Neural cell (in vitro differentiated cells): Measurements from ENCODE around the gene AGPAT1. TPM values are rescaled to one million over a fixed set of nuclear protein-coding genes. Genes with fewer than 3 reads are reported as not detected.

Experiments
- H2AFZ ChIP-seq: fragments of 200-600, 300-800 bp; sonication (generic), shearing (Covaris generic); 2 replicates; pipeline ENCODE4 v1.6.0; 2014; ENCODE audit warnings: low read depth, mild to moderate bottlenecking, antibody characterized with exemption, low read length, moderate library complexity
- H3F3A ChIP-seq: fragments of 200-600 bp; shearing (Covaris generic); 2 replicates; pipeline ENCODE4 v1.6.1; 2016; ENCODE audit warnings: mild to moderate bottlenecking, moderate library complexity, mixed read lengths, antibody characterized with exemption, low read length; ENCODE audit not compliant: insufficient read depth, poor library complexity, severe bottlenecking
- H3K27ac ChIP-seq: fragments of 200-600, 300-800 bp; sonication (generic), shearing (Covaris generic); 2 replicates; pipeline ENCODE4 v1.5.1; 2014; ENCODE audit warnings: mild to moderate bottlenecking, low read length, moderate library complexity
- H3K27me3 ChIP-seq: fragments of 300-800, 200-600 bp; sonication (generic), shearing (Covaris generic); 2 replicates; pipeline ENCODE4 v1.6.0; 2014; ENCODE audit warnings: mild to moderate bottlenecking, low read depth, low read length, moderate library complexity; ENCODE audit not compliant: insufficient read depth
- H3K36me3 ChIP-seq: fragments of 300-800, 200-600 bp; sonication (generic), shearing (Covaris generic); 2 replicates; pipeline ENCODE4 v1.5.1; 2014; ENCODE audit warnings: mild to moderate bottlenecking, antibody characterized with exemption, low read length, moderate library complexity; ENCODE audit not compliant: insufficient read depth
- H3K4me2 ChIP-seq: fragments of 300-800, 200-600 bp; sonication (generic), shearing (Covaris generic); 2 replicates; pipeline ENCODE4 v1.6.0; 2014; ENCODE audit warnings: mild to moderate bottlenecking, low read length
- H3K4me3 ChIP-seq: fragments of 300-800, 200-600 bp; sonication (generic), shearing (Covaris generic); 2 replicates; pipeline ENCODE4 v1.5.1; 2014; ENCODE audit warnings: mild to moderate bottlenecking, low read length, moderate library complexity
- H3K79me2 ChIP-seq: fragments of 200-600 bp; shearing (Covaris generic); replicated peaks from 2 replicates; pipeline ENCODE4 v1.6.0; 2014; ENCODE audit warnings: mild to moderate bottlenecking, low read length, moderate library complexity; ENCODE audit not compliant: insufficient read depth
- H3K9ac ChIP-seq: fragments of 300-800, 200-600 bp; sonication (generic), shearing (Covaris generic); 2 replicates; pipeline ENCODE4 v1.6.1; 2016; ENCODE audit warnings: mild to moderate bottlenecking, low read length, mixed read lengths
- H3K9me2 ChIP-seq: fragments of 200-600 bp; shearing (Covaris generic); 2 replicates; pipeline ENCODE4 v1.6.1; 2016; ENCODE audit warnings: mild to moderate bottlenecking, low read length, mixed read lengths; ENCODE audit not compliant: insufficient read depth
- H3K9me3 ChIP-seq: fragments of 200-600, 300-800 bp; sonication (generic), shearing (Covaris generic); 2 replicates; pipeline ENCODE4 v1.6.1; 2016; ENCODE audit warnings: mild to moderate bottlenecking, mixed run types, low read length, moderate library complexity, mixed read lengths
- H4K20me1 ChIP-seq: fragments of 200-600 bp; shearing (Covaris generic); 2 replicates; pipeline ENCODE4 v1.6.1; 2016; ENCODE audit warnings: mild to moderate bottlenecking, mixed run types; ENCODE audit not compliant: insufficient read depth
- CTCF ChIP-seq: fragments of 450-650 bp; IDR thresholded peaks from 2 replicates; pipeline ENCODE4 v1.5.1; 2014; ENCODE audit warnings: antibody characterized with exemption, mild to moderate bottlenecking, moderate library complexity; ENCODE audit not compliant: poor library complexity, severe bottlenecking
- EP300 ChIP-seq: fragments of 450-650 bp; conservative IDR thresholded peaks from 2 replicates; pipeline ENCODE4 v1.6.1; 2014; ENCODE audit warnings: antibody characterized with exemption, mild to moderate bottlenecking, moderate library complexity; ENCODE audit not compliant: poor library complexity, severe bottlenecking
- EZH2 ChIP-seq: fragments of 200-600, 300-800 bp; shearing (Covaris generic), sonication (generic); IDR thresholded peaks from 2 replicates; pipeline ENCODE4 v1.6.1; 2014; ENCODE audit warnings: antibody characterized with exemption, low read length, borderline replicate concordance, mild to moderate bottlenecking; ENCODE audit not compliant: insufficient read depth, poor library complexity, severe bottlenecking
- MXI1 ChIP-seq: fragments of 450-650 bp; conservative IDR thresholded peaks from 2 replicates; pipeline ENCODE4 v1.6.1; 2014; ENCODE audit warnings: antibody characterized with exemption, mild to moderate bottlenecking; ENCODE audit not compliant: poor library complexity, severe bottlenecking
- POLR2AphosphoS5 ChIP-seq: IDR thresholded peaks from 2 replicates; pipeline ENCODE4 v1.6.1; 2012
- RAD21 ChIP-seq: fragments of 450-650 bp; conservative IDR thresholded peaks from 2 replicates; pipeline ENCODE4 v1.6.1; 2014; ENCODE audit warnings: antibody characterized with exemption, mild to moderate bottlenecking, moderate library complexity
- REST ChIP-seq: IDR thresholded peaks from 2 replicates; pipeline ENCODE4 v1.6.1; 2012; ENCODE audit warnings: borderline replicate concordance
- SMC3 ChIP-seq: fragments of 450-650 bp; conservative IDR thresholded peaks from 2 replicates; pipeline ENCODE4 v1.6.1; 2014; ENCODE audit warnings: antibody characterized with exemption, mild to moderate bottlenecking, moderate library complexity; ENCODE audit not compliant: poor library complexity
- TAF1 ChIP-seq: IDR thresholded peaks from 2 replicates; pipeline ENCODE4 v1.6.1; 2012; ENCODE audit warnings: low read depth
- polyA plus RNA-seq: library from polyadenylated mRNA; depleted of rRNA; stranded (reverse); fragments of >200 nt; gene quantifications from 2 replicates; pipeline ENCODE4 v1.2.3, GENCODE V29; 2014

AGPAT1 gene
- polyA plus RNA-seq, 1 donor from 2014 or later = 24.7 TPM

DNA sequence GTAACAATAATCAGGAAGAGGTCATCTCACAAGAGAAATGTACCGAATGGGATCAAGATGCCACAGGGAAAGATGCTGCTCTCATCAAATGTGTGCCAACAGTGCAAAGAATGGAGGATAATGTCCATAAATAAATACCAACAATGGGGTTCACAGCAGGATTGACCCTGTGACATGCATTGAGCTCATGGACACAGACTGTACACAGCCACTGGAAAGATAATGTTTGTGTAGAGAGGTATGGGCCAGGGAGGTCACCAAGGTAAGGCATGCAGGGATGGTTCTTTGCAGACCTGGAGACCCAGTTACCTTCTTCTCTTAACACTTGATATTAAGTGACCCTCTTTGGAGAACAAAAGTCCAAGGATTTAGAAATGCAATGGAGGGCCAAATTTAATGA lies 1.5 kb downstream of the AGPAT1 start:
- no peaks in the 10 kb centered on the region for H3K27me3 ChIP-seq
- H3K79me2 ChIP-seq = peaks cover 41% of the 10 kb centered on the region

GRCh38 chr6:32173051-32173727 lies 2.7 kb downstream of the AGPAT1 start:
- Histone ChIP-seq H3K9me3 (no peaks in the 10 kb centered on the region), H4K20me1 (no peaks in the 10 kb centered on the region), H3K27me3 (no peaks in the 10 kb centered on the region), H3F3A (peaks cover 4% of the 10 kb centered on the region), H3K4me2 (no peak overlapping the region), H3K9me2 (no peaks in the 10 kb centered on the region), H3K9ac (peak overlapping the region; percentile 5), H3K36me3 (no peaks in the 10 kb centered on the region), H3K79me2 (peaks cover 32% of the 10 kb centered on the region), H3K4me3 (peak overlapping the region; percentile 91), H3K27ac (no peak overlapping the region), H2AFZ (no peak overlapping the region)
- TF ChIP-seq MXI1 (no peak), TAF1 (no peak), RAD21 (no peak), EZH2 (no peak), EP300 (no peak)

More for the DNA sequence above, 1.5 kb downstream of the AGPAT1 start:
- Histone ChIP-seq H3K9me2 (no peaks in the 10 kb centered on the region), H3K4me2 (peak overlapping the region; percentile 88), H4K20me1 (no peaks in the 10 kb centered on the region), H3K9me3 (no peaks in the 10 kb centered on the region), H3F3A (peaks cover 4% of the 10 kb centered on the region), H3K27ac (no peak overlapping the region), H3K9ac (no peak overlapping the region), H3K4me3 (peak overlapping the region; percentile 91), H3K36me3 (no peaks in the 10 kb centered on the region), H2AFZ (no peak overlapping the region)
- TF ChIP-seq POLR2AphosphoS5 (no peak), MXI1 (no peak), EZH2 (no peak), REST (no peak), SMC3 (no peak), RAD21 (no peak), EP300 (no peak), CTCF (no peak), TAF1 (no peak)
